ENCODE data around the gene MSLN.

DNA sequence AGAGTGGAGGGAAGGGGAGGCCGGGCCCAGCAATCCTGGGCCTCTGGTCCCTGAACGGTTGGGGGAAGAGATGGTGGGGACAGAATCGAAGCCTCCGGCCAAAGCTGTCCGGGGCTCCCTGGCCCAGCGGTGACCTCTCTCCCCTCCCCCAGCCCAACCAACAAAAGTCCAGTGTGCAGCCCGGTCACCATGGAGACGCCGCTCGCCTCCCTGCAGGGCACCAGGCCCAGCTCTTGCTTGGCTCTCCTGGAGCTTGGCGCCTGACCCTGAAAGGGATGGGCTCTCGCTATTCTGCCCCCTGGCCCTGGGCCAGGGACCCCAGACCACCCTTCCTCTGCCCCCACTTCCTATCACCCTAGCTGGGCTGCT, 44.4 kb upstream of the MSLN start:
- TF ChIP-seq, protein P1, sequence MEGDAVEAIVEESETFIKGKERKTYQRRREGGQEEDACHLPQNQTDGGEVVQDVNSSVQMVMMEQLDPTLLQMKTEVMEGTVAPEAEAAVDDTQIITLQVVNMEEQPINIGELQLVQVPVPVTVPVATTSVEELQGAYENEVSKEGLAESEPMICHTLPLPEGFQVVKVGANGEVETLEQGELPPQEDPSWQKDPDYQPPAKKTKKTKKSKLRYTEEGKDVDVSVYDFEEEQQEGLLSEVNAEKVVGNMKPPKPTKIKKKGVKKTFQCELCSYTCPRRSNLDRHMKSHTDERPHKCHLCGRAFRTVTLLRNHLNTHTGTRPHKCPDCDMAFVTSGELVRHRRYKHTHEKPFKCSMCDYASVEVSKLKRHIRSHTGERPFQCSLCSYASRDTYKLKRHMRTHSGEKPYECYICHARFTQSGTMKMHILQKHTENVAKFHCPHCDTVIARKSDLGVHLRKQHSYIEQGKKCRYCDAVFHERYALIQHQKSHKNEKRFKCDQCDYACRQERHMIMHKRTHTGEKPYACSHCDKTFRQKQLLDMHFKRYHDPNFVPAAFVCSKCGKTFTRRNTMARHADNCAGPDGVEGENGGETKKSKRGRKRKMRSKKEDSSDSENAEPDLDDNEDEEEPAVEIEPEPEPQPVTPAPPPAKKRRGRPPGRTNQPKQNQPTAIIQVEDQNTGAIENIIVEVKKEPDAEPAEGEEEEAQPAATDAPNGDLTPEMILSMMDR (conservative IDR thresholded peaks at IDR 0.05; ENCODE audit: low read depth in 2 of 2) = no peak
- TF ChIP-seq EZH2 (IDR thresholded peaks at IDR 0.05; ENCODE audit: low read depth, unreplicated experiment) = no peak
- no peak for TF ChIP-seq POLR2AphosphoS5 (IDR thresholded peaks at IDR 0.05; ENCODE audit: low read depth)
- TF ChIP-seq, protein P2, sequence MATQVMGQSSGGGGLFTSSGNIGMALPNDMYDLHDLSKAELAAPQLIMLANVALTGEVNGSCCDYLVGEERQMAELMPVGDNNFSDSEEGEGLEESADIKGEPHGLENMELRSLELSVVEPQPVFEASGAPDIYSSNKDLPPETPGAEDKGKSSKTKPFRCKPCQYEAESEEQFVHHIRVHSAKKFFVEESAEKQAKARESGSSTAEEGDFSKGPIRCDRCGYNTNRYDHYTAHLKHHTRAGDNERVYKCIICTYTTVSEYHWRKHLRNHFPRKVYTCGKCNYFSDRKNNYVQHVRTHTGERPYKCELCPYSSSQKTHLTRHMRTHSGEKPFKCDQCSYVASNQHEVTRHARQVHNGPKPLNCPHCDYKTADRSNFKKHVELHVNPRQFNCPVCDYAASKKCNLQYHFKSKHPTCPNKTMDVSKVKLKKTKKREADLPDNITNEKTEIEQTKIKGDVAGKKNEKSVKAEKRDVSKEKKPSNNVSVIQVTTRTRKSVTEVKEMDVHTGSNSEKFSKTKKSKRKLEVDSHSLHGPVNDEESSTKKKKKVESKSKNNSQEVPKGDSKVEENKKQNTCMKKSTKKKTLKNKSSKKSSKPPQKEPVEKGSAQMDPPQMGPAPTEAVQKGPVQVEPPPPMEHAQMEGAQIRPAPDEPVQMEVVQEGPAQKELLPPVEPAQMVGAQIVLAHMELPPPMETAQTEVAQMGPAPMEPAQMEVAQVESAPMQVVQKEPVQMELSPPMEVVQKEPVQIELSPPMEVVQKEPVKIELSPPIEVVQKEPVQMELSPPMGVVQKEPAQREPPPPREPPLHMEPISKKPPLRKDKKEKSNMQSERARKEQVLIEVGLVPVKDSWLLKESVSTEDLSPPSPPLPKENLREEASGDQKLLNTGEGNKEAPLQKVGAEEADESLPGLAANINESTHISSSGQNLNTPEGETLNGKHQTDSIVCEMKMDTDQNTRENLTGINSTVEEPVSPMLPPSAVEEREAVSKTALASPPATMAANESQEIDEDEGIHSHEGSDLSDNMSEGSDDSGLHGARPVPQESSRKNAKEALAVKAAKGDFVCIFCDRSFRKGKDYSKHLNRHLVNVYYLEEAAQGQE (IDR thresholded peaks at IDR 0.05; ENCODE audit: unreplicated experiment) = no peak
- TF ChIP-seq EZH2phosphoT487 (IDR thresholded peaks at IDR 0.05; ENCODE audit: unreplicated experiment) = no peak
- TF ChIP-seq CREB1 (CRISPR knock-in tag; IDR thresholded peaks at IDR 0.05; ENCODE audit: low read depth) = no peak
